D721Med (cell line): Measurements from ENCODE around the gene QSER1.

Experiments used
- DNase-seq: peaks from one replicate; pipeline ENCODE4 v3.0.0; 2011; ENCODE audit warnings: low spot score; ENCODE audit not compliant: insufficient read length
- FAIRE-seq: peaks from 2 replicates; lab custom pipeline; 2011; peaks lifted over from hg19 to GRCh38; lab: Jason Lieb, UNC
- CTCF ChIP-seq: IDR thresholded peaks from 2 replicates; pipeline ENCODE4 v1.5.1; 2012; ENCODE audit warnings: mild to moderate bottlenecking, control low read depth; ENCODE audit not compliant: insufficient read depth; ENCODE audit errors: missing control alignments

QSER1 gene

GRCh38 chr11:32947978-32948377 lies 55.4 kb downstream of the QSER1 start:
- DNase-seq (no peak), FAIRE-seq (no peak)
- TF ChIP-seq CTCF, result no peak

GRCh38 chr11:32949739-32950138 lies 57.1 kb downstream of the QSER1 start:
- FAIRE-seq (no peak), DNase-seq (no peak)
- no peak for TF ChIP-seq CTCF

- TF ChIP-seq CTCF, result no peak
- no peak for DNase-seq
- no peak for FAIRE-seq
These were observed 59.8 kb downstream of the QSER1 start for GRCh38 chr11:32952421-32952820.

GRCh38 chr11:32953700-32954099 lies 61.1 kb downstream of the QSER1 start:
- DNase-seq (no peak), FAIRE-seq (no peak)
- TF ChIP-seq CTCF, result no peak

- FAIRE-seq (peak; percentile 6), DNase-seq (no peak)
- peak; percentile 83 for TF ChIP-seq CTCF
These were observed 68.0 kb downstream of the QSER1 start for GRCh38 chr11:32960553-32961164.

GRCh38 chr11:32962016-32962415 lies 69.4 kb downstream of the QSER1 start:
- no peak for TF ChIP-seq CTCF
- no peak for DNase-seq
- no peak for FAIRE-seq

GRCh38 chr11:32963721-32964120 lies 71.1 kb downstream of the QSER1 start:
- TF ChIP-seq CTCF, result no peak
- FAIRE-seq, result no peak

More at GRCh38 chr11:32963721-32964120, 71.1 kb downstream of the QSER1 start:
- DNase-seq, result no peak
